NCI-H2196 treated with DMSO at 0.1 percent for 48 hours (cell line): ENCODE data around the gene FRYL.
"Not testable (repeated sequence)": the region's sequence is repeated elsewhere in the genome, so short reads cannot be mapped to it uniquely, and the experiment has no call there.

Source experiments
- DNase-seq: peaks from one replicate; lab custom pipeline; 2025; ENCODE audit not compliant: unreplicated experiment; lab: John Stamatoyannopoulos, UW

Gene FRYL

DNA sequence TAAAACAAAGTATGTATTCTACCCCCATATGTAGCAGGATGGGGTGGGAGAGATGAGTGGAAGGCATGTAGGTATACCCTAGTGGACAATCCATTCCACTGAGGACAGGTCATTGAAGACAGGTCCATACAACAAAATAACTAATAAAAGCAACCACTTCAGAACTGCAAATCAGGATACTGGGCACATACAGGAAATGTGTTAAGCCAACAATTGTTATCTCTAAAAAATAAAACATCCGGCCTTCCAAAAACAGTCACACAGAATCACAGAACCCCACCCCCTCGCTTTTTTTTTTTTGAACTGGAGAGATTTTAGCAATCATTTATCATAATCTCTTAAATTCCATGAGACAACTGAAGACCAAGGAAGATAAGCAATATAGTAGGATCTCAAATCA lies 112.9 kb downstream of the FRYL start:
- DNase-seq, result no peak

DNA sequence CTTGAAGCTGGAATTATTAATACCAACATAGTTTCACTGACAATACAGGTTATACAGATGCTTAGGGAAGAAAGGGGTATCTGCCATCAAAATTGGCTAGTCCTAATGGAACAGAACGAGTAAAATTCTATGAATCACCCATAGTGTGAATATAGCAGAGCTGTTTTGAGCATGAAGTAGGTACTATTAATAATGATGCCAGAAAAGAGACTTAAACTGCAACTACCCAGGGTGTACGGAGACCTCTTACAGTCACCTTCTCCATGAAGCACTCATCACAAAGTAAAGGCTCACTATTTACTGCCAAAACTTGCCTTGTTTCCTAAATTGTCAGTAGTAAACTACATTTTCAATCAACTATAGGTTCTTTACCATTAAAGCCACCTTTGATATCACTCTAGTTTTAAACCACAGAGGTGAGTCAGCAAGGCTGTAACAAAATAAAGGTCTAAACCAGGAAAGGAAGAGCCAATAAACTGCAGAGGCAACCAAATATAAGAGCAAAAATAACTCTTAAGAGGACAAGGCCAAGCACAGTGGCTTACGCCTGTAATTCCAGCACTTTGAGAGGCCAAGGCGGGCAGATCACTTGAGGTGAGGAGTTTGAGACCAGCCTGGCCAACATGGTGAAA lies 114.4 kb downstream of the FRYL start:
- no peak for DNase-seq

DNA sequence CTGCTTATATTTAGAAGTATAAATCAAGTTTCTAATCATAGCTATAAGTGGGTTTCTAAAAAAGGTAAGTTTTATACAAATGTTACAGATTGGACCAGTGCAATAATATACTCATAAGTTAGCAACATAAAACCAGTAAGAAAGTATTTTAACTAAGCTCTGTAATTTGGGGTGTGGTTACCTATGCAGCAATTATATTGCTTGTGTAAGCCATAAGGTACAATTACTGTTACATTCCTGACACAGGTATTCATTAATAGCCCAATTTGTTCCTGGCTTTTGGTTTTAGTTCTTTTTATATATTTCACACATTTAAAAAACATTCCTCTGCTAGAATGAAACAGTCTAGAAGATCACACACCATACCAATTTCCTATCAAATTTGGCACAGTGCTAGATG lies 115.1 kb downstream of the FRYL start:
- no peak for DNase-seq

DNA sequence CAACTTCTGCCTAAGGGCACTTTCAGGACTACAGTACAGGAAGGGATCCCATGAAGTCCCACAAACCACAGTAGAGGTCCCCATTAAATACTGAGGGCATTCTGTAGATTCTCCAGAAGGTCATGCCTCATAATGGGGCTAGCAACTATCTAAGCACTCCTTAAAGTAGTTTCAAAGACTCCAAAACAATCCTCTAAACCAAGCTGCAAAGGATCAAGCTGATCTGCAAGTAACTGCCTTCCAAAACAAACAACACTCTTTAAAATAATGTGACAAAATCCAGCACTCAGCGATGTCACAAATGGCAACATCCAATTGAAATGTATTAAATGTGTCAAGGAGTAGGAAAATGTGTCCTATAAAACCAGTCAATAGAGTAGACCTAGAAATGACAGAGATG lies 118.7 kb downstream of the FRYL start:
- DNase-seq, result no peak

DNA sequence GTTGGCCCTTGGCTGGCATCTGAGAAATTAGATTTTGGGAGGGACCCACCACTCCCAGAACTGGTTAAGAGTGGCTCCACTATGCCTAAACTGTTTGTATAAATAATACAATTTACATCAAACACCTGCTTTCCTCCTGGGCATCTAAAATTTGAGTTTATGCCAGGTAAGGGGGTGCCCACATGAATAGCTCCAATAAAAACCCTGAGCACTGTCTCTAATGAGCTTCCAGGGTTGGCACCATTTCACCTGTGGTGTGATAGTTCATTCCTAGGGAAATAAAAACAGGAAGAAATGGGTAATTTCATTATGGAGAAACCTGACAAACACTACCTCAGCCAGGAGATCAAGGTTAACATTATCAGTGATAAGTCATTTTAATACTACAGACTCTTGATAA lies 119.7 kb downstream of the FRYL start:
- DNase-seq, result no peak

DNA sequence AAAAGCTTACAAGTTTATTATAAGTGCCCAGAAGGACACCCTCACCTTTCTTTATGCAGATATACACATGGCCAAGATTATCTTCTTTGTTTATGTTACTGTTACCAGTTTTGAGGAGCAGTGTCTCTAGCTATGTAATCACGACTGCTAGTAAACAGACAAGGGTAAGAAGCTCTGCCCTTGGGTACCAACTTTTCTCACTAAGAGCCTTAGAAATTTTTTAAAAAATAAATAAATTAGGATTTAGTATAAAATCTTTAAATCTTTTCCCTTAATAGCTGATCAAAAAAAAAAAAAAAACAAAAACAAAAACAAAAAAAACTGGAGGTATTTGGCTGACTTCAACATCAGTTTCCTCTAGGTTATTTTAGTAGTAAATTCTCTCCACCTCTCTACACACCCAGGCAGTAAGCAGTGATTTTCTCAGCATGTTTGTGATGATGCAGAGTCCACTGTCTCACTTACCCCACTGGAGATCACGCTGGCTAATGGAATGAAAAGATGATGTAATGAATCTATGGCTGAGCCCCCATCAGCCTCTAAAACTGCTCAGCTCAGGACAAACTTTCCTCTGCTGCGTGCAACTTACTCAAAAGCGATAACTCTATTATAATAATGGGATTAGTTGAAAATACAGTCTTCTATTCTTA lies 125.9 kb downstream of the FRYL start:
- DNase-seq, result no peak

DNA sequence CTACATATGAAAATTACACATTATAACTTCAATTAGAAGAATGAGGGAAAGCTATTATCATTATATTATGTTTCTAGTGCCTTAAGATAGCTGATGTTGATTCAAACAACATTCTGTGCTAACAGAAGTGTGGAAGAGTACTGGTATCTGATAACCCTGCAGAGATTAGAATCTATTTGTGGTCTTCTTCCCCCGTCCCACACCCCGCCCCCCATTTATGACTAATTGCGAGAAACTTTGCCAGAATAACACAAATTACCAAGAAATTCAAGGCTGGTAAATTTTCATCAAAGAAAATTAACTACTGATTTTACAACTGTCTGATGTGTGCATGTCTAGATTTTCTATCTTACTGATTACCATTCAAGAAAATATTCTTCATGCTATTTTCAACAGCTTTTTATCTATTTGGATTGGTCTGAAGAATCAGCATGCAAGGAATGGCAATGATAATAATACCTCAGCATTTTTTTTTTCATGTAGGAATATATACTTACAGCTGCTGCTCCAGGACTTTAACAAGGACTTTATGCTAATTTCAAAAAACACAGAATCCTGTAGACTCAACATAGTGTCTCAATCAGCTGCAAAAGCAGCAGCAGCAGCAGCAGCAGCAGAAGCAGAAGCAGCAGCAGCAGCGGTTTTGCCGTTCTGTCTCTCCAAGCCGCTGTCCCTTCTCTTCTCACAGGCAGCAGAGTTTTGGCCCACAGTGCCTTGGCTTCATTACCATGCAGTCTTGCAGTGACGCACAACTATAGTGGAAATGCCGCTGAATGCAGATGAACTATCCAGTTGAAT lies 126.7 kb downstream of the FRYL start:
- DNase-seq, result no peak

DNA sequence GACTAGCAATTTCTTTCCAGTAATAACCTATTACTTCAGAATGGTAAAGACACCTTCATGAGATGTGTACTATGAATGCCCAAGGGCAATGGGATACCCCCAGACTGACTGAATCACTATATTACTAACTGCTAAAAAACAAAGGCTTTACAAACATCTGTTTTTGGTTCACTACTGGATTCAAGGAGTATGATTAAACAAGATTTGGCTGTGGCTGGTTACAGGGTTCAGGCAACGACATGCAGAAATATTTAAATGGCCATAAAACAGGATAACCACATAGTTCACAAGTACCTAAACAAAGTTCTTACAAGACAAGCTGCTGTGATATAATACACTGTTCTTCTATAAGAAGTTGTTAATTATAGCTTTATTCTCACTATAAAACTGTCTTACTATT lies 128.2 kb downstream of the FRYL start:
- DNase-seq, result no peak

DNA sequence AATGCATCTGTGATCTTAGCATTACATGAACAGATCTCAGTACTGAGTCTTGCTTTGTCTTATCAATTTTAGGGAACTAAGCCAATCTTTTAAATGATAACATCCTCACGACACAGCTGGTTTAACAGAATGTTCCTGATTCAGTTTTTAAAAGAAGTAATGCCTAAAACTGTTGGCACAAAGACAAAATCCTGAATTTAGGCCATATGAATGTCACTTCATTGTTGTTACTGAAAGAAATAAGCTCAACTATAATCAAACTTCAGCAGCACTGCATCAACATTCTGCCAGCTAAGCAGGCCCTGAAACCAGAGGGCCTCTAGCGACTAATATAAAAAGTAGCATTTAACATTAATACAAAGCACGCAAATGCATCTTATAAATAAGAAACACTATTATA lies 130.6 kb downstream of the FRYL start:
- DNase-seq, result no peak

DNA sequence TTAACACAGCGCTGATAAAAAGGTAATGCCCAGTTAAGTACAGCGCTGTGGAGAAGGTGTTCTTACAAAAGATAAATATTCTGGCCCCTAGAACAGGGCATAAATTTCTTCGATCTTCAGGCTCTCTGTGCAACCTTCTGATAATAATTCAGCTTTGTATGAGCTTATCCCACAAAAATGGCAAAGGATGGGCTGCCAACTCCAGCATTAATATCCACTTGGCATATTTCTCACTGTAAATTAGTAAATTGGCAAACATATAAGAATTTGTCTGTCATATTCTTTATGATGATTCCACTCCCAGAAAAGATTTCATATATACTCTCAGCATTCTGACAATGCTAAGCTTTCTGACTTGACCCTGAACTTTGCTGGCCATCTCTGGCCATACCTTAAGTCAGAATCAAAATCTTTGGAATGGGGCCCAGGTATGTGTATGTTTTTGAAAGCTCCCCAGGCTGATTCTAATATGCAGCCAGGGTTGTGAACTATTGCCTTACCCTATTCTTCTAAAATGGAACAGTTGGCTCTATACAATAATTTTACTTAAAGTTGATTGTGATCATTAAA lies 134.8 kb downstream of the FRYL start:
- DNase-seq, result no peak

DNA sequence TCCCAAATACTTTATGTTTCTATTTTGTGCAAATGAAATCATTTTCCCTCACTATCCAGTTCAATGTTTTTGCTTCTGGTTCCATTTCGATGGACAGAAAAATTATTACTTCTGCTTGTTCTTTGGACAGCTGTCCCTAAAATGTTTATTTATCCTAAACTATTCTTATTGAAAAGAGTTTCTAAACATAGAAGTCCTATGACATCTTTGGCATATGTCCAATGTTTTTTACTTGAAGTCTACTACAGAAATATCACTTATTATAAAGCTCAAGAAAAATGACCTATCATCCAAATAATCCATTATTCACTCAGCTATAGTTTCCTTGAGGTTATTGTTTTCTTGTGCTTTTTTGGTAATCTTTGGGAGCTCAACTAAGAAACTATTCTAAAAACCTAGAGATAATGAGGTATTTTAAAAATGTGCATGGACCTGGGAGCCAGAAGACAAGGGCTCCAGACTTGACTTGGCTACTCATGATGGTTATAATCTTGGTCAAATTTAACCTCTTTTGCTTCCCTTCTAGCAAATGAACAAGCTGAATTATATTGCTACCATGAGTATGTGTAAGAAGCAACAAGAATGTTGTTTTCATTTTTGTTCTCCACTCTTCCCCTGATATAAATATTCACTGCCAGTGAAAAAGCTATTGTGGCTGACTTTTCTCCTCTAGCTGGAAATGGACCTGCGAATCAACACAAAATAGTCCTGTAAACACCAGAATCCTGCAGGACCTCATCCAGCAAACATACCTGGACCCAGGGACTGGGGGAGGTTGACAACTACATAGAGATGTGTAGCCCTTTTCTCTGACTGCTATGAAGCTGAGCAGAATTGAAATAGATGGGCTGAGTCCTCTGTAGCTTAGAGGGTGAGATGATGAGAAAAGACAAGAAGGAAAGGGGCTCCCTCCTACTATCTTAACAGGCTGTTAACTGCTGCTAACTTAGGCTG lies 137.4 kb downstream of the FRYL start:
- no peak for DNase-seq

DNA sequence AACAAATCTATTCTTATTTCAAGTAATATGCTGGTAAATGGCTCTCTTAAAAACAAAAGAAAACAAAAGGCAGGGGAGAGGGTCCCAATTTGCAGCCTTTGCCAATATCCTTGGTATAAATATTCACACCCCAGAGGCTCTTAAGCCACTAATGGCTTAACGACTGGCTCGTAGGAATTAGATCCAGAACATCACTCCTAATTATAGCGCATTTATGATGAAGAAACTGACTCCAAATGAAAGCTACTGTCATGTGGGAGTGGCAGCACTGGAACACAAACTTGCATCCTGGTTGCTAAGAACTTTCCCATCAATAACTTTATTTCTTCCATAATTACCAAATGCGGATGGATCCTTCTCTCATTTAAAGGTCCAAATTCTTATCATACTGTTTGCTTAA lies 138.7 kb downstream of the FRYL start:
- DNase-seq, result no peak

DNA sequence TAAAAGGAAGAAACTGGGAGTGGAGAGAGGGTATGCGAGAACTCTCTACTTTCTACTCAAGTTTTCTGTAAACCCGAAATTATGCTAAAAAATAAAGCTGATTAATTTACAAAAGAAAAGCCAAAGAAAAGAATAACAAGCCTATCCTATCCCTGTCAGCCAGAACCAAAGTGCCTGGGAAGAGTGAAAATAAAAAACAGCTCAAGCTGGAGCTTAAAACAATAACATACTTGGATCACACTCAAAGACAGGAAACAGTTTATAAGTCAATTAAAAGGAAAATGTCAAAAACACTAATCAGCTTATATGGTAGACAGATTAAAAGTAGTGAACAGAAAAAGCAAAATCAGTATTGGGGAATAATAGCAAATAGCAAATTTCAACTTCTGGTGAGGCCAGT lies 139.4 kb downstream of the FRYL start:
- DNase-seq, result no peak

DNA sequence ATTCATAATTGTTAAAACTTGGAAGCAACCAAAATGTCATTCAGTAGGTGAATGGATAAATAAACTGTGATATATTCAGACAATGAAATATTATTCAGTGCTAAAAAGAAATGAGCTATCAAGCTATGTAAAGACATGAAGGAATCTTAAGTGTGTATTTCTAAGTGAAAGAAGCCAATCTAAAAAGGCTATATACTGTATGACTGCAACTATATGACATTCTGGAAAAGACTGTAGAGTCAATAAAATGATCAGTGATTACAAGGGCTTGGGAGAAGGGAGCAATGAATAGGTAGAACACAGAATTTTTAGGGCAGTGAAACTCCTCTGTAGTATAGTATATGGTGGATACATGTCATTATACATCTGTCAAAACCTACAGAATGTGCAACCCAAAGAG lies 139.9 kb downstream of the FRYL start:
- DNase-seq, result no peak

DNA sequence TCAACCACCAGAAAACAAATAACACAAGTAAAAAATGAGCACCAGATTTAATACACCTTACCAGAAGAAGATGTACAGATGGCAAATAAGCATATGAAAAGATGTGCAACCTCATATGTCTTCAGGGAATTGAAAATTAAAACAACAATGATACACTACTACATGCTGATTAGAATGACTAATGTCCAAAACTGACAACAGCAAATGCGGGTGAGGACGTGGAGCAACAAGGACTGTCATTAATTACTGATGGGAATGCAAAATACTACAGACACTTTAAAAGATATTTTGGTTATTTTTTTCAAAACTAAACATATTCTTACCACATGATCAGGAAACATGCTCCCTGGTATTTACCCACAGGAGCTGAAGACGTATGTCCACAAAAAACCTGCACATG lies 140.3 kb downstream of the FRYL start:
- DNase-seq, result no peak

DNA sequence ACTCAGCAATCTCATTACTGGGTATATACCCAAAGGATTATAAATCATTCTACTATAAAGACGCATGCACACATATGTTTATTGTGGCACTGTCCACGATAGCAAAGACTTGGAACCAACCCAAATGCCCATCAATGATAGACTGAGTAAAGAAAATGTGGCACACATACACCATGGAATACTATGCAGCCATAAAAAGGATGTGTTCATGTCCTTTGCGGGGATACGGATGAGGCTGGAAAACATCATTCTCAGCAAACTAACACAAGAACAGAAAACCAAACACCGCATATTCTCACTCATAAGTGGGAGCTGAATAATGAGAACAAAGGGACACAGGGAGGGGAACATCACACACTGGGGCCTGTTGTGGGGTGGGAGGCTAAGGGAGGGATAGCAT lies 141.5 kb downstream of the FRYL start:
- not testable (repeated sequence) for DNase-seq

DNA sequence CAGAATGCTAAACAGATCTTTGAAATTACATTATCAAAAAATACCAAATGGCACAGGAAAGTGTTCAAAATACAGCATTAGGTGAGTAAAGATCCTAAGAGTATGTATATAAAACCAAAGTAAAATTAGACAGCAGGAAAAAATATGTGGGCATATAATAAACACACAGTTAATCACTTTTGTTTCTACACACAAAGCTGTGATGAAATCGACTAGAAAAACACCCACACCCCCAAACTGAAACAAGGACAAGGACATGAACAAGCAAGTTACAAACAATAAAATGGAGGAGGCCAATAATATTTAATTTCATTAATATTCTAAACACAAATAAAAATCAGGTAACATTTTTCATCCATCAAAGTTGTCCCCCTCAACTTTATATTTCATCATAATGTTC lies 143.2 kb downstream of the FRYL start:
- DNase-seq, result no peak

DNA sequence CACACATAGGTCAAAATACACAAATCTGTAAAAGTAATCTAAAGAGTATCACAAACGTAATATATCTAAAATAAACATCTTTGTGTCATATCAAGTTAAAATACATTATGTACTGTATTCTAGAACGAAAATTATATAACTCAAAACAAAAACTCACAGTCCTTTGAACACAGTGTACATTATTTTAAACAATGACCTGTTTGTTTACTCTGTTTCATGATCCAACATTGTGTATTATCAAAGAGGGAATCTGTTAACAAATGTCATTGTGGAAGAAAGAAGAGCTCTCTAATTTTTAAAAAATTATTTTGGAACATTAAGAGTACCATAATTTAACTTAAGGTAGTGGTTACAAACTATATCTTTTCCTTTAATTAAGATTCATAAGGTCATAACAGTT lies 144.1 kb downstream of the FRYL start:
- no peak for DNase-seq

DNA sequence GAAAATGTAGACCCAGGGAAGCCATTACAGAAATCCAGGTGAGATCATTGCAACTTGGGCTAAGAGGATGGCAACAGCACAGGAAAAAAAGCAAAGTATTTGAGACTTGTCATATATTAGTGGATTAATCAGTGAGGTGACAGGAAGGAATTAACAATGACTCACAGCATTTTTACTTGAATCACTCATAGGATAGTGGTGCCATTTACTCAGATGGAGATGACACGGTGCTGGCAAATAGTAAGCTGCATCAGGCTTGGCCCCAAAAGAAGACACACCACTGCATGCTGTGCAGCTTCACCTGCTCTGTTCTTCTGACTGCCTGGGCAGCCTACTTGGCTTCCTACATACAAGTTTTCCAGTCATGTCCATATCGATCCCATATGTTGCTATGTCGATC lies 144.8 kb downstream of the FRYL start:
- no peak for DNase-seq

DNA sequence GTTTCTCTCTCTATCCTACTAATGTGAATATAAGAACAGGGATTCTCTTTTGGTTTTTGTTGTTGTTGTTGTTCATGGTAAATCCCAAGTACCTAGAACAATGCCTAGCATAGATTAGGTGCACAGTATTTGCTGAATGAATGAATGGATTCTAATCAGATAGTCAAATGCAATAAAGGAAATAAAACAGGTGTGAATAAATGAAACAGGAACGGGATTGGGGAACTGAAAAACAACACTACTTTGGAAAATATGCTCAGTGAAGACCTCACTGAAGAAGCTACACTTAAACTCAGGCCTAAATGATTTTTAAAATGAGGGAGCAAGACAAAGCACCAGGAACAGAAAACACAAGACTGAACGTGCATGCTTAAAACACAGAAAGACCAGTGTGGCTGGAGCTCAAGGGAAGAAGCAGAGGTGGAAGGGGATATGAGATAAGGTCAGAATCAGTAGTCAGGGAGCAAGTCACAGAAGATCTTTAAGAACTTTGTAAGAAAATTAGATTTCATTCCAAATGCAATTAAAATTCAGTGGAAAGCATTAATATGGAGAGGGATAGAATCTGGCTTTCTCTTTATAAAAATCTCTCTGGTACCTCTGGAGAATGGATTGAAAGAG lies 145.3 kb downstream of the FRYL start:
- no peak for DNase-seq

DNA sequence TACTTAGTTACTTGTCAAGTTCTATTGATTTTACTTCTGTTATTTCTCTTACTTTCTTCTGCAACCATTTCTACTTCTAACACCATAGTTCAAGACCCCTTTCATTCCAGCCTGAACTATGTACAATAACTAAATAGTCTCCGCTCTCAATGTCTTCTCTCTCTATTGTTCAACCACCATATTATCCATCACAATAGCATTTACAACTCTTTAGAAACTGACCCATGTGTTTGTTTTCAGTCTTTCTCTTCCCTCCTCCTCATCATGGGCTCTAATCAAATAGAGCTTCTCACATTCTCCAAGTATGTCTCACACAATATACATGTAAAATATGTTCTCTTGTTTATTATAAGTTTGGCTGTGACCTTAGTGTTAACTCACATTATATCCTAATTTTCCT lies 146.4 kb downstream of the FRYL start:
- no peak for DNase-seq
